GM23338 (cell line): ENCODE data around the gene ARSD.

Experiments
- CREB1 ChIP-seq: fragments of 250-450 bp; sonication (Bioruptor Pico); IDR thresholded peaks from 2 replicates; pipeline ENCODE4 v1.5.0; 2020; ENCODE audit warnings: low read depth, mild to moderate bottlenecking, moderate library complexity
- EZH2 ChIP-seq: fragments of 200-600 bp; sonication (generic); IDR thresholded peaks from one replicate; pipeline ENCODE4 v1.8.0; 2017; ENCODE audit warnings: antibody characterized with exemption, mild to moderate bottlenecking, low read depth; ENCODE audit not compliant: unreplicated experiment
- EZH2phosphoT487 ChIP-seq: fragments of 200-600 bp; sonication (generic); IDR thresholded peaks from one replicate; pipeline ENCODE4 v1.8.1; 2018; ENCODE audit warnings: antibody characterized with exemption; ENCODE audit not compliant: unreplicated experiment
- JUNB ChIP-seq: IDR thresholded peaks from one replicate; pipeline ENCODE4 v1.6.1; 2016; ENCODE audit warnings: antibody characterized with exemption; ENCODE audit not compliant: unreplicated experiment
- POLR2AphosphoS5 ChIP-seq: IDR thresholded peaks from 2 replicates; pipeline ENCODE4 v1.6.1; 2016; ENCODE audit warnings: antibody characterized with exemption, low read depth
- ZNF331 ChIP-seq: fragments of 250-450 bp; sonication (Bioruptor Pico); IDR thresholded peaks from 2 replicates; pipeline ENCODE4 v1.5.0; 2020; ENCODE audit warnings: low read depth, mild to moderate bottlenecking, moderate library complexity
- TF ChIP-seq, protein P1 (sequence below), 2 experiments: fragments of 200-600 bp in 1 of 2; sonication (generic) in 1 of 2; conservative IDR thresholded peaks; 2 replicates each; pipeline versions ENCODE4 v1.5.1 to v1.6.1; 2016 to 2017; ENCODE audit warnings: antibody characterized with exemption in 2 of 2, low read depth in 2 of 2, mild to moderate bottlenecking in 2 of 2, moderate library complexity in 1 of 2
- TF ChIP-seq, protein P2 (sequence below): IDR thresholded peaks from one replicate; pipeline ENCODE4 v1.6.1; 2018; ENCODE audit warnings: antibody characterized with exemption; ENCODE audit not compliant: unreplicated experiment
- TF ChIP-seq, protein P3 (sequence below): IDR thresholded peaks from 2 replicates; pipeline ENCODE4 v1.6.1; 2016; ENCODE audit warnings: antibody characterized with exemption

DNA sequence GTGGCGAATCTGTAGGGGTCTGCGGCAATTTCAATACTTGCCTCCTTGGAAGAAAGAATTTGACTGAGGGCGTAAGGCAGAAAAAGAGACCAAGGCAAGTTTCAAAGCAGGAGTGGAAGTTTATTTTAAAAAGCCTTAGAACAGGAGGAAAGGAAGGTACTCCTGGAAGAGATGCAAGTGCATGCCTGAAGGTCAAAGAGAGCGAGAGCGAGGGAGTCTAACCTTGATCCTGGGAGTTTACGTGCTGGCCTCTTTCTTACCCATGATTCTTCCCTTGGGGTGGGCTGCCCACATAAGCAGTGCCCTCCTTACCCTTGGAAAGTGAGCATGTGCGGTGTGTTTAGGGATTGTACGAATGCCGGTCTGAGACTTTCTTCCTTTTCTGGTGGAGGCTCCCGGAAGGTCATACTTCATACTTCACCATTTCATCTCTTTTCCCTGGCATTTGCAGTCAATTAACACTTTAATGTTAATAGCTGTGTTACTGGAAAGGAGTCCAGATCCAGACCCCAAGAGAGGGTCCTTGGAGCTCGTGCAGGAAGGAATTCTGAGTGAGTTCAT lies 40.0 kb downstream of the ARSD start:
- TF ChIP-seq, protein P1, sequence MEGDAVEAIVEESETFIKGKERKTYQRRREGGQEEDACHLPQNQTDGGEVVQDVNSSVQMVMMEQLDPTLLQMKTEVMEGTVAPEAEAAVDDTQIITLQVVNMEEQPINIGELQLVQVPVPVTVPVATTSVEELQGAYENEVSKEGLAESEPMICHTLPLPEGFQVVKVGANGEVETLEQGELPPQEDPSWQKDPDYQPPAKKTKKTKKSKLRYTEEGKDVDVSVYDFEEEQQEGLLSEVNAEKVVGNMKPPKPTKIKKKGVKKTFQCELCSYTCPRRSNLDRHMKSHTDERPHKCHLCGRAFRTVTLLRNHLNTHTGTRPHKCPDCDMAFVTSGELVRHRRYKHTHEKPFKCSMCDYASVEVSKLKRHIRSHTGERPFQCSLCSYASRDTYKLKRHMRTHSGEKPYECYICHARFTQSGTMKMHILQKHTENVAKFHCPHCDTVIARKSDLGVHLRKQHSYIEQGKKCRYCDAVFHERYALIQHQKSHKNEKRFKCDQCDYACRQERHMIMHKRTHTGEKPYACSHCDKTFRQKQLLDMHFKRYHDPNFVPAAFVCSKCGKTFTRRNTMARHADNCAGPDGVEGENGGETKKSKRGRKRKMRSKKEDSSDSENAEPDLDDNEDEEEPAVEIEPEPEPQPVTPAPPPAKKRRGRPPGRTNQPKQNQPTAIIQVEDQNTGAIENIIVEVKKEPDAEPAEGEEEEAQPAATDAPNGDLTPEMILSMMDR (conservative IDR thresholded peaks at IDR 0.05; ENCODE audit: low read depth in 2 of 2) = no peak
- TF ChIP-seq JUNB (no peak), EZH2 (no peak), POLR2AphosphoS5 (no peak), CREB1 (no peak), EZH2phosphoT487 (no peak), ZNF331 (CRISPR knock-in tag) (no peak)
- TF ChIP-seq, protein P2, sequence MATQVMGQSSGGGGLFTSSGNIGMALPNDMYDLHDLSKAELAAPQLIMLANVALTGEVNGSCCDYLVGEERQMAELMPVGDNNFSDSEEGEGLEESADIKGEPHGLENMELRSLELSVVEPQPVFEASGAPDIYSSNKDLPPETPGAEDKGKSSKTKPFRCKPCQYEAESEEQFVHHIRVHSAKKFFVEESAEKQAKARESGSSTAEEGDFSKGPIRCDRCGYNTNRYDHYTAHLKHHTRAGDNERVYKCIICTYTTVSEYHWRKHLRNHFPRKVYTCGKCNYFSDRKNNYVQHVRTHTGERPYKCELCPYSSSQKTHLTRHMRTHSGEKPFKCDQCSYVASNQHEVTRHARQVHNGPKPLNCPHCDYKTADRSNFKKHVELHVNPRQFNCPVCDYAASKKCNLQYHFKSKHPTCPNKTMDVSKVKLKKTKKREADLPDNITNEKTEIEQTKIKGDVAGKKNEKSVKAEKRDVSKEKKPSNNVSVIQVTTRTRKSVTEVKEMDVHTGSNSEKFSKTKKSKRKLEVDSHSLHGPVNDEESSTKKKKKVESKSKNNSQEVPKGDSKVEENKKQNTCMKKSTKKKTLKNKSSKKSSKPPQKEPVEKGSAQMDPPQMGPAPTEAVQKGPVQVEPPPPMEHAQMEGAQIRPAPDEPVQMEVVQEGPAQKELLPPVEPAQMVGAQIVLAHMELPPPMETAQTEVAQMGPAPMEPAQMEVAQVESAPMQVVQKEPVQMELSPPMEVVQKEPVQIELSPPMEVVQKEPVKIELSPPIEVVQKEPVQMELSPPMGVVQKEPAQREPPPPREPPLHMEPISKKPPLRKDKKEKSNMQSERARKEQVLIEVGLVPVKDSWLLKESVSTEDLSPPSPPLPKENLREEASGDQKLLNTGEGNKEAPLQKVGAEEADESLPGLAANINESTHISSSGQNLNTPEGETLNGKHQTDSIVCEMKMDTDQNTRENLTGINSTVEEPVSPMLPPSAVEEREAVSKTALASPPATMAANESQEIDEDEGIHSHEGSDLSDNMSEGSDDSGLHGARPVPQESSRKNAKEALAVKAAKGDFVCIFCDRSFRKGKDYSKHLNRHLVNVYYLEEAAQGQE = no peak
- TF ChIP-seq, protein P3, sequence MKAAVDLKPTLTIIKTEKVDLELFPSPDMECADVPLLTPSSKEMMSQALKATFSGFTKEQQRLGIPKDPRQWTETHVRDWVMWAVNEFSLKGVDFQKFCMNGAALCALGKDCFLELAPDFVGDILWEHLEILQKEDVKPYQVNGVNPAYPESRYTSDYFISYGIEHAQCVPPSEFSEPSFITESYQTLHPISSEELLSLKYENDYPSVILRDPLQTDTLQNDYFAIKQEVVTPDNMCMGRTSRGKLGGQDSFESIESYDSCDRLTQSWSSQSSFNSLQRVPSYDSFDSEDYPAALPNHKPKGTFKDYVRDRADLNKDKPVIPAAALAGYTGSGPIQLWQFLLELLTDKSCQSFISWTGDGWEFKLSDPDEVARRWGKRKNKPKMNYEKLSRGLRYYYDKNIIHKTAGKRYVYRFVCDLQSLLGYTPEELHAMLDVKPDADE = no peak
